MM.1S (cell line): Measurements from ENCODE around the gene GPT2.

Experiments
- DNase-seq: peaks from one replicate; pipeline ENCODE4 v3.0.0-alpha.2; 2015
- H2AFZ ChIP-seq: fragments of 300-600 bp; sonication (generic); 2 replicates; pipeline ENCODE4 v1.6.0; 2016; ENCODE audit warnings: antibody characterized with exemption, low read length
- H3F3A ChIP-seq: fragments of 300-600 bp; sonication (generic); 2 replicates; pipeline ENCODE4 v1.6.1; 2016; ENCODE audit warnings: mild to moderate bottlenecking, antibody characterized with exemption, low read length, moderate library complexity, mixed read lengths; ENCODE audit not compliant: insufficient read depth
- H3K27ac ChIP-seq: fragments of 300-600 bp; sonication (generic); 2 replicates; pipeline ENCODE4 v1.5.1; 2016; ENCODE audit warnings: mild to moderate bottlenecking, low read length
- H3K27me3 ChIP-seq: fragments of 300-600 bp; sonication (generic); replicated peaks from 2 replicates; pipeline ENCODE4 v1.6.0; 2016; ENCODE audit warnings: low read length; ENCODE audit not compliant: insufficient read depth
- H3K36me3 ChIP-seq: fragments of 300-600 bp; sonication (generic); replicated peaks from 2 replicates; pipeline ENCODE4 v1.6.1; 2016; ENCODE audit warnings: mild to moderate bottlenecking, low read length, mixed read lengths; ENCODE audit not compliant: insufficient read depth
- H3K4me1 ChIP-seq: fragments of 300-600 bp; sonication (generic); 2 replicates; pipeline ENCODE4 v1.6.1; 2016; ENCODE audit warnings: low read length, mixed read lengths
- H3K4me2 ChIP-seq: fragments of 300-600 bp; sonication (generic); 2 replicates; pipeline ENCODE4 v1.6.0; 2016; ENCODE audit warnings: low read depth, low read length
- H3K4me3 ChIP-seq: fragments of 300-600 bp; sonication (generic); 2 replicates; pipeline ENCODE4 v1.5.1; 2016; ENCODE audit warnings: low read length, mixed read lengths
- H3K79me2 ChIP-seq: fragments of 300-600 bp; sonication (generic); 2 replicates; pipeline ENCODE4 v1.6.1; 2016; ENCODE audit warnings: mixed run types, low read length, mixed read lengths
- H3K9ac ChIP-seq: fragments of 300-600 bp; sonication (generic); 2 replicates; pipeline ENCODE4 v1.6.1; 2016; ENCODE audit warnings: low read length, mixed read lengths
- H3K9me2 ChIP-seq: fragments of 300-600 bp; sonication (generic); replicated peaks from 2 replicates; pipeline ENCODE4 v1.6.1; 2016; ENCODE audit warnings: mild to moderate bottlenecking, low read length, mixed read lengths; ENCODE audit not compliant: insufficient read depth
- H3K9me3 ChIP-seq: fragments of 300-600 bp; sonication (generic); replicated peaks from 2 replicates; pipeline ENCODE4 v1.6.1; 2016; ENCODE audit warnings: mild to moderate bottlenecking, low read length, mixed read lengths; ENCODE audit not compliant: insufficient read depth
- H4K20me1 ChIP-seq: fragments of 300-600 bp; sonication (generic); 2 replicates; pipeline ENCODE4 v1.6.1; 2016; ENCODE audit warnings: mild to moderate bottlenecking, low read length, moderate library complexity, mixed read lengths; ENCODE audit not compliant: insufficient read depth
- EZH2 ChIP-seq: fragments of 300-600 bp; sonication (generic); optimal IDR thresholded peaks from 2 replicates; pipeline ENCODE3; 2017; ENCODE audit warnings: low read depth, mild to moderate bottlenecking, antibody characterized with exemption, low read length, mixed read lengths
- EZH2phosphoT487 ChIP-seq: fragments of 300-600 bp; sonication (generic); IDR thresholded peaks from 2 replicates; pipeline ENCODE4 v1.6.1; 2018; ENCODE audit warnings: antibody characterized with exemption, low read length
- TF ChIP-seq, protein P1 (sequence below): fragments of 300-600 bp; sonication (generic); IDR thresholded peaks from 2 replicates; pipeline ENCODE4 v1.5.1; 2016; ENCODE audit warnings: antibody characterized with exemption, low read length, mixed read lengths

The GPT2 gene

DNA sequence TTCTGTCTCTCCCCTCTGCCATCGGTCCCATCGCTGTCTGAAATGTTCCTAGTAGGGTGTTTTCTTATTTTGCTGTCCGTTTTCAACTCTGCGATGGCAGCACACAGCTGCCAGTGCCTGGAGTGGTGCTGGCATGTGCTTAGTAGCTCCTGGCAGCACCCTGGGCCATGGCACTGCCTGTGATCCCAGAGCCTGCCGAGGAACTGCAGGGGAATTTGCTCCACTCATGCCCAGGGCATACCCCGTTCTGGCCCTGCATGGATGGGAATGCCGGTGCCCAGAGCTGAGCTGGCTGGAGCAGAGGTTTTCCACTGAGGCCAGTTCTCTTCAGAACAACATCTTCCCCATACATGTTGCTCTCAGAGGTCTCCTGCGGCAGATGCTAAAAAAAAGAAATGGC, 43.1 kb downstream of the GPT2 start:
- Histone ChIP-seq H3K36me3 (no peaks in the 10 kb centered on the region; the same call in 1 of the 2 replicates), H3K4me3 (no peak overlapping the region), H3K9ac (no peak overlapping the region), H3K79me2 (no peaks in the 10 kb centered on the region), H3K27me3 (no peaks in the 10 kb centered on the region), H3K4me2 (no peak overlapping the region), H2AFZ (no peak overlapping the region), H4K20me1 (no peaks in the 10 kb centered on the region), H3K9me2 (no peaks in the 10 kb centered on the region), H3K27ac (no peak overlapping the region), H3F3A (no peaks in the 10 kb centered on the region), H3K9me3 (no peaks in the 10 kb centered on the region), H3K4me1 (no peaks in the 10 kb centered on the region)
- TF ChIP-seq EZH2phosphoT487 (no peak), EZH2 (no peak)
- TF ChIP-seq, protein P1, sequence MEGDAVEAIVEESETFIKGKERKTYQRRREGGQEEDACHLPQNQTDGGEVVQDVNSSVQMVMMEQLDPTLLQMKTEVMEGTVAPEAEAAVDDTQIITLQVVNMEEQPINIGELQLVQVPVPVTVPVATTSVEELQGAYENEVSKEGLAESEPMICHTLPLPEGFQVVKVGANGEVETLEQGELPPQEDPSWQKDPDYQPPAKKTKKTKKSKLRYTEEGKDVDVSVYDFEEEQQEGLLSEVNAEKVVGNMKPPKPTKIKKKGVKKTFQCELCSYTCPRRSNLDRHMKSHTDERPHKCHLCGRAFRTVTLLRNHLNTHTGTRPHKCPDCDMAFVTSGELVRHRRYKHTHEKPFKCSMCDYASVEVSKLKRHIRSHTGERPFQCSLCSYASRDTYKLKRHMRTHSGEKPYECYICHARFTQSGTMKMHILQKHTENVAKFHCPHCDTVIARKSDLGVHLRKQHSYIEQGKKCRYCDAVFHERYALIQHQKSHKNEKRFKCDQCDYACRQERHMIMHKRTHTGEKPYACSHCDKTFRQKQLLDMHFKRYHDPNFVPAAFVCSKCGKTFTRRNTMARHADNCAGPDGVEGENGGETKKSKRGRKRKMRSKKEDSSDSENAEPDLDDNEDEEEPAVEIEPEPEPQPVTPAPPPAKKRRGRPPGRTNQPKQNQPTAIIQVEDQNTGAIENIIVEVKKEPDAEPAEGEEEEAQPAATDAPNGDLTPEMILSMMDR = no peak
- DNase-seq = no peak

GRCh38 chr16:46928811-46929210, 44.6 kb downstream of the GPT2 start:
- DNase-seq = no peak
- H3F3A ChIP-seq = no peaks in the 10 kb centered on the region
- no peak overlapping the region for H3K4me3 ChIP-seq
- no peaks in the 10 kb centered on the region; the same call in 1 of the 2 replicates for H3K36me3 ChIP-seq
- TF ChIP-seq EZH2phosphoT487 (no peak), EZH2 (no peak)
- TF ChIP-seq, protein P1 = no peak
- no peak overlapping the region for H3K27ac ChIP-seq
- no peaks in the 10 kb centered on the region for H3K27me3 ChIP-seq
- H3K9me3 ChIP-seq = no peaks in the 10 kb centered on the region
- H3K79me2 ChIP-seq = no peaks in the 10 kb centered on the region
- no peaks in the 10 kb centered on the region for H3K4me1 ChIP-seq
- no peak overlapping the region for H3K4me2 ChIP-seq
- H3K9me2 ChIP-seq = no peaks in the 10 kb centered on the region
- H3K9ac ChIP-seq = no peak overlapping the region
- H2AFZ ChIP-seq = no peak overlapping the region
- H4K20me1 ChIP-seq = no peaks in the 10 kb centered on the region

DNA sequence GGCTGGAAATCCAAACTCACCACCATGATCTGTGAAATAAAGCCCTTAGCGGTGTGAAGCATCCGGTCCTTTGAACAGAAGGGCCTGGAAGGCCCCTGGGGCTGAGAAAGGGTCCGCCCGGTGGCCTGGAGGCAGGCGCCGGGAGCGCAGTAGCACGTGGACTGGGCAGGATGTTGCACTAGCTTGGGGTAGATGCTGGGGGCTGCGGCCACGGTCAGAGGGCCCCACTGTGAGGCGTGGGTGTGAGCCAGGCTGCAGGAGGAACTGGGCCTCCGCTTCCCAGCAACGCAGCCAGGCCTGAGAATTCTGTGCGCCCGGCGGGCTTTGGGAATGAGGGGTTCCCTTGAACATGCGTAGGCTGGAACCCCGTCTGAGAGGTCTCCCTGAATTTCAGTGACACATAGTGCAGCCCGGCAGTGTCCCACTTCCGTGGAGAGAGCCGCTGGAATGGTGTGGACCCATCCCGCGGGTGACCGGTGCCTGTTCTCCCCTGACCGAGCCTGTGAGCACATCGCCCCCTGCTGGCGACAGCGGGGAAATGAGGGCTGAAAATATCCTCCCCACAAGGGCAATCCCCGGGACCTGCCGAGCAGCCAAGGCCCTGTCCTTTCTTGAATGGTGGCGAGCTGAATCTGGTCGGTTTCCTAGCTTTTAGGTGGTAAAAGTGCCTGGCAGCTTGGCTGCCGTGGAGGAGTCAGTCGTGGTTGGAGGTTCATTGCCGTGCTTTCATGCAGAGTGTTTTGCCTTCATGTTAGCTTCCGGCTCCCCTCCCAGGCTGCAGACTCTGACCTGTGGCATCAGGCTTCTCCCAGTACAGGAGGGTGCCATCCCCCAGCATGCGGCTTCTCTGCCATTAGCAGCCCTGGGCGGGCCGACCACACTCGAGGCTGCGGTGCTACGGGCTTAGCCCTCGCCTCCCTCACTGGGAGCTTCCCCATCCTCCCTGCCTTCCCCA, 45.5 kb downstream of the GPT2 start:
- DNase-seq = peak; percentile 69
- H2AFZ ChIP-seq = no peak overlapping the region
- H3K36me3 ChIP-seq = no peaks in the 10 kb centered on the region
- no peaks in the 10 kb centered on the region for H3K4me1 ChIP-seq
- no peaks in the 10 kb centered on the region for H3K27me3 ChIP-seq
- no peaks in the 10 kb centered on the region for H3F3A ChIP-seq
- H3K27ac ChIP-seq = no peak overlapping the region
- H3K4me3 ChIP-seq = no peak overlapping the region
- no peaks in the 10 kb centered on the region for H3K79me2 ChIP-seq
- H4K20me1 ChIP-seq = no peaks in the 10 kb centered on the region
- no peaks in the 10 kb centered on the region for H3K9me2 ChIP-seq
- H3K9me3 ChIP-seq = no peaks in the 10 kb centered on the region
- TF ChIP-seq EZH2phosphoT487 = no peak
- TF ChIP-seq, protein P1 = peak; percentile 91
- H3K9ac ChIP-seq = no peak overlapping the region
- H3K4me2 ChIP-seq = no peak overlapping the region
